Right lobe of liver (tissue), 6 donors: Measurements from ENCODE around the gene ADGRB3. TPM values are rescaled to one million over a fixed set of nuclear protein-coding genes. Genes with fewer than 3 reads are reported as not detected.

ENCODE experiments used
- ATAC-seq, 4 donors: fragments of 200-7000 bp; cut with Tn5 transposase; one replicate each; pipeline ENCODE4 v1.9.1; 2020; ENCODE audit warnings: mild to moderate bottlenecking in 4 of 4, moderate library complexity in 4 of 4
- DNase-seq, 3 donors: peaks; one replicate each; pipeline ENCODE4 v3.0.0-alpha.2; 2020
- H3K27ac ChIP-seq, 3 donors: fragments of 200-600 bp; one replicate each; pipeline ENCODE4 v1.8.0; 2022
- H3K27me3 ChIP-seq, 2 donors: fragments of 200-600 bp; one replicate each; pipeline ENCODE4 v1.8.0; 2022
- H3K36me3 ChIP-seq, 4 donors: fragments of 200-600 bp; sonication (generic) in 1 of 4; one replicate each; pipeline versions ENCODE4 v1.5.1 to v1.8.0; 2017 to 2022; ENCODE audit warnings: control low read depth in 1 of 4
- H3K4me1 ChIP-seq, 4 donors: fragments of 200-600 bp; sonication (generic) in 1 of 4; one replicate each; pipeline versions ENCODE4 v1.5.1 to v1.8.0; 2017 to 2022; ENCODE audit warnings: control low read depth in 1 of 4
- H3K4me3 ChIP-seq, 3 donors: fragments of 200-600 bp; one replicate each; pipeline ENCODE4 v1.8.0; 2022
- H3K9me3 ChIP-seq, 4 donors: fragments of 200-600 bp; sonication (generic) in 1 of 4; one replicate each; pipeline versions ENCODE4 v1.5.1 to v1.8.0; 2017 to 2022; ENCODE audit warnings: control low read depth in 1 of 4
- CTCF ChIP-seq, 4 donors: fragments of 200-600 bp in 3 of 4; fragments of 450-650 bp in 1 of 4; IDR thresholded peaks; one replicate each; pipeline versions ENCODE4 v1.5.1 to v1.8.0; 2016 to 2022; ENCODE audit warnings: antibody characterized with exemption in 4 of 4, mild to moderate bottlenecking in 2 of 4
- POLR2A ChIP-seq: fragments of 450-650 bp; IDR thresholded peaks from one replicate; pipeline ENCODE4 v1.6.1; 2017; ENCODE audit warnings: antibody characterized with exemption, mild to moderate bottlenecking
- WGBS: methylation state at CpG from one replicate; pipeline ENCODE4 v1.1.6; 2018; ENCODE audit warnings: low coverage, low lambda C conversion rate; ENCODE audit not compliant: insufficient coverage; ENCODE audit errors: missing lambda C conversion rate; 5-methylcytosine and 5-hydroxymethylcytosine counted together
- intact Hi-C, 2 donors: fragments of 100-400 bp; cut with DNase I; formaldehyde crosslinking; loops; one replicate each; pipeline versions ENCODE4 v1.11.2 to v1.14.1; 2022
- total RNA-seq, 6 experiments: library from RNA; depleted of rRNA in 2 of 6; stranded (reverse); fragments of >200 nt in 2 of 6; fragmentation: NEBNext Ultra II Directional in 3 of 6; extraction: Animal tissue kit (Norgen Biotek cat#: 25700) in 3 of 6; gene quantifications; one replicate each; pipeline versions ENCODE4 v1.1.0 to v1.2.4, GENCODE V29; 2016 to 2023
- donor health status: DM: no; HTN: yes; CAD: no.
- donor health status: DM: no; HTN: no; CAD: no.
- donor health status: DM: no; HTN: no; CAD: no.
- donor health status: DM: no; HTN: yes; CAD: no.
- donor health status: DM: no; HTN: yes; CAD: no.

The ADGRB3 gene
- total RNA-seq, 6 experiments from 2014 or later, result 0.18 to 0.42 (median 0.24) TPM

- Histone ChIP-seq H3K36me3 (no peaks in the 10 kb centered on the region), H3K27me3 (no peaks in the 10 kb centered on the region), H3K4me1 (no peaks in the 10 kb centered on the region), H3K4me3 (no peak overlapping the region), H3K27ac (no peak overlapping the region), H3K9me3 (no peaks in the 10 kb centered on the region)
- DNase-seq (no peak), ATAC-seq (peak in 1 of 4 donors; percentile 36)
- TF ChIP-seq CTCF (IDR thresholded peaks at IDR 0.05), result peak in 2 of 4 donors; percentile 26 to 33
- no peak for TF ChIP-seq POLR2A
- intact Hi-C loops, result no loop called here
- 45% methylated on average over 2 of the region's 2 CpGs for WGBS
These were observed 323.2 kb downstream of the ADGRB3 start for GRCh38 chr6:68958327-68958726.

- H3K4me1 ChIP-seq, result no peaks in the 10 kb centered on the region
- H3K27me3 ChIP-seq, result no peaks in the 10 kb centered on the region
- no peak overlapping the region for H3K4me3 ChIP-seq
- H3K9me3 ChIP-seq, result no peaks in the 10 kb centered on the region
- peak; percentile 91 to 98 (median 95) for ATAC-seq
- no peaks in the 10 kb centered on the region for H3K36me3 ChIP-seq
- TF ChIP-seq POLR2A (no peak), CTCF (IDR thresholded peaks at IDR 0.05) (peak; percentile 72 to 96 (median 95))
- WGBS, result 25% methylated on average over 11 of the region's 11 CpGs
- intact Hi-C loops, result no loop called here
- no peak overlapping the region for H3K27ac ChIP-seq
- peak; percentile 45 to 68 (median 56) for DNase-seq
These were observed 332.6 kb downstream of the ADGRB3 start for GRCh38 chr6:68967549-68968300.

- no peak for ATAC-seq
- DNase-seq, result no peak
- 0% methylated on average over 4 of the region's 4 CpGs for WGBS
- intact Hi-C loops, result no loop called here
- no peaks in the 10 kb centered on the region for H3K4me1 ChIP-seq
- no peaks in the 10 kb centered on the region for H3K36me3 ChIP-seq
- no peak overlapping the region for H3K27ac ChIP-seq
- H3K27me3 ChIP-seq, result no peaks in the 10 kb centered on the region
- H3K4me3 ChIP-seq, result no peak overlapping the region
- no peaks in the 10 kb centered on the region for H3K9me3 ChIP-seq
- TF ChIP-seq POLR2A, result no peak
- no peak for TF ChIP-seq CTCF (IDR thresholded peaks at IDR 0.05)
These were observed 333.2 kb downstream of the ADGRB3 start for GRCh38 chr6:68968301-68968649.

GRCh38 chr6:68973066-68973465 lies 338.0 kb downstream of the ADGRB3 start:
- Histone ChIP-seq H3K27ac (no peak overlapping the region), H3K27me3 (no peaks in the 10 kb centered on the region), H3K36me3 (no peaks in the 10 kb centered on the region), H3K4me3 (no peak overlapping the region), H3K9me3 (no peaks in the 10 kb centered on the region), H3K4me1 (no peaks in the 10 kb centered on the region)
- no peak for TF ChIP-seq CTCF (IDR thresholded peaks at IDR 0.05)
- no peak for TF ChIP-seq POLR2A
- no peak for ATAC-seq
- intact Hi-C loops, result no loop called here
- no peak for DNase-seq

- TF ChIP-seq POLR2A (no peak), CTCF (IDR thresholded peaks at IDR 0.05) (no peak)
- WGBS, result 11% methylated on average over 2 of the region's 2 CpGs
- no peak for ATAC-seq
These were observed 340.0 kb downstream of the ADGRB3 start for GRCh38 chr6:68975064-68975463.

More at GRCh38 chr6:68975064-68975463, 340.0 kb downstream of the ADGRB3 start:
- no peaks in the 10 kb centered on the region for H3K27me3 ChIP-seq
- no peak overlapping the region for H3K27ac ChIP-seq
- intact Hi-C loops, result no loop called here
- H3K4me3 ChIP-seq, result no peak overlapping the region
- no peaks in the 10 kb centered on the region for H3K36me3 ChIP-seq
- H3K9me3 ChIP-seq, result no peaks in the 10 kb centered on the region
- H3K4me1 ChIP-seq, result no peaks in the 10 kb centered on the region
- DNase-seq, result no peak
